Stomach (tissue), 9 donors: ENCODE results near the gene IQGAP2. TPM values are rescaled to one million over a fixed set of nuclear protein-coding genes. Genes with fewer than 3 reads are reported as not detected.

Source experiments
- DNase-seq, 2 donors: peaks; one replicate each; pipeline versions ENCODE4 v3.0.0 to v3.0.0-alpha.2; 2013 to 2019
- H3K27ac ChIP-seq, 5 donors: fragments of 200-600 bp in 4 of 5; sonication (generic) in 4 of 5; one replicate each; pipeline ENCODE4 v1.5.1; 2013 to 2019; ENCODE audit warnings: mild to moderate bottlenecking in 1 of 5, moderate library complexity in 1 of 5
- H3K27me3 ChIP-seq, 3 donors: fragments of 200-600 bp; sonication (generic); one replicate each; pipeline ENCODE4 v1.5.1; 2017 to 2019; ENCODE audit warnings: mixed run types in 1 of 3
- H3K36me3 ChIP-seq, 4 donors: fragments of 200-600 bp; sonication (generic); 1 replicate in 3 of 4; 2 replicates in 1 of 4; pipeline ENCODE4 v1.5.1; 2016 to 2019
- H3K4me1 ChIP-seq, 4 donors: fragments of 200-600 bp; sonication (generic); one replicate each; pipeline ENCODE4 v1.5.1; 2016 to 2019
- H3K4me3 ChIP-seq, 4 donors: fragments of 200-600 bp; sonication (generic) in 3 of 4; one replicate each; pipeline ENCODE4 v1.5.1; 2016 to 2019; ENCODE audit warnings: mild to moderate bottlenecking in 1 of 4
- H3K9me3 ChIP-seq, 4 donors: fragments of 200-600 bp; sonication (generic); one replicate each; pipeline ENCODE4 v1.5.1; 2016 to 2019
- CTCF ChIP-seq, 7 experiments: fragments of 450-650 bp in 4 of 7; fragments of 200-600 bp in 3 of 7; sonication (generic) in 3 of 7; IDR thresholded peaks; one replicate each; pipeline ENCODE4 v1.5.1; 2016 to 2019; ENCODE audit warnings: antibody characterized with exemption in 7 of 7, control low read depth in 2 of 7, mild to moderate bottlenecking in 1 of 7
- EP300 ChIP-seq: sonication (generic); formaldehyde crosslinking; IDR thresholded peaks from one replicate; pipeline ENCODE4 v1.6.1; 2017; ENCODE audit warnings: antibody characterized with exemption
- POLR2A ChIP-seq, 4 donors: fragments of 450-650 bp; IDR thresholded peaks; one replicate each; pipeline ENCODE4 v1.6.1; 2016; ENCODE audit warnings: antibody characterized with exemption in 4 of 4, control low read depth in 2 of 4, mild to moderate bottlenecking in 1 of 4, moderate library complexity in 1 of 4
- POLR2AphosphoS5 ChIP-seq, 3 donors: sonication (generic); formaldehyde crosslinking; IDR thresholded peaks; one replicate each; pipeline ENCODE4 v1.6.1; 2016; ENCODE audit warnings: antibody characterized with exemption in 3 of 3
- WGBS, 5 donors: extraction: QIAGEN DNeasy Blood & Tissue Kit in 3 of 5; methylation state at CpG; one replicate each; pipeline versions ENCODE4 v1.1.5 to v1.1.7; 2013 to 2018; 5-methylcytosine and 5-hydroxymethylcytosine counted together
- intact Hi-C: fragments of 100-400 bp; cut with DNase I; formaldehyde crosslinking; loops from one replicate; pipeline ENCODE4 v1.15.1; 2023; ENCODE audit warnings: low total_unique reads
- polyA plus RNA-seq, 3 donors: library from polyadenylated mRNA; stranded (reverse); fragments of 200-250 nt; gene quantifications; one replicate each; pipeline ENCODE4 v1.2.3, GENCODE V29; 2013
- total RNA-seq, 5 donors: library from RNA; depleted of rRNA; stranded (reverse); fragments of >200 nt; gene quantifications; one replicate each; pipeline versions ENCODE4 v1.1.0 to v1.2.3, GENCODE V29; 2014 to 2016
- donor health status: healthy with polysubstance abuse.
- donor health status: Bipolar disorder and iron deficiency.
- donor health status: healthy.

Gene IQGAP2
- total and polyA plus RNA-seq, 8 donors, result 11.5 to 122 (median 42.1) TPM

- Histone ChIP-seq H3K9me3 (no peaks in the 10 kb centered on the region), H3K27me3 (no peaks in the 10 kb centered on the region), H3K4me3 (no peak overlapping the region), H3K27ac (peak overlapping the region in 2 of 5 donors; percentile 16 to 41), H3K4me1 (peaks cover 0 to 20% (median 4%) of the 10 kb centered on the region in 4 donors), H3K36me3 (peaks cover 4 to 40% (median 14%) of the 10 kb centered on the region in 4 donors)
- WGBS, 5 donors, result 23 to 44% (median 35%) methylated on average over 6 of the region's 6 CpGs
- intact Hi-C loops, result no loop called here
- TF ChIP-seq CTCF (IDR thresholded peaks at IDR 0.05) (no peak), POLR2A (IDR thresholded peaks at IDR 0.05) (no peak), EP300 (no peak), POLR2AphosphoS5 (IDR thresholded peaks at IDR 0.05) (no peak)
- DNase-seq, result peak in 1 of 2 donors; percentile 30
Observed at GRCh38 chr5:76657683-76658311, 254.7 kb downstream of the IQGAP2 start.

GRCh38 chr5:76660360-76660759 lies 257.3 kb downstream of the IQGAP2 start:
- DNase-seq, result no peak
- Histone ChIP-seq H3K36me3 (peaks cover 5 to 39% (median 20%) of the 10 kb centered on the region in 4 donors), H3K4me3 (no peak overlapping the region), H3K9me3 (no peaks in the 10 kb centered on the region), H3K27ac (no peak overlapping the region), H3K4me1 (peaks cover 0 to 20% (median 4%) of the 10 kb centered on the region in 4 donors), H3K27me3 (no peaks in the 10 kb centered on the region)
- WGBS, 5 donors, result 19 to 49% (median 42%) methylated on average over 2 of the region's 2 CpGs
- TF ChIP-seq POLR2A (IDR thresholded peaks at IDR 0.05) (no peak), POLR2AphosphoS5 (IDR thresholded peaks at IDR 0.05) (no peak), EP300 (no peak), CTCF (IDR thresholded peaks at IDR 0.05) (no peak)
- intact Hi-C loops, result no loop called here

- Histone ChIP-seq H3K4me3 (no peak overlapping the region), H3K4me1 (peaks cover 0 to 13% (median 4%) of the 10 kb centered on the region in 4 donors), H3K9me3 (no peaks in the 10 kb centered on the region), H3K27ac (no peak overlapping the region), H3K27me3 (no peaks in the 10 kb centered on the region), H3K36me3 (peaks cover 5 to 58% (median 29%) of the 10 kb centered on the region in 4 donors)
- TF ChIP-seq CTCF (IDR thresholded peaks at IDR 0.05), result no peak
- TF ChIP-seq POLR2A (IDR thresholded peaks at IDR 0.05), result no peak
- no peak for TF ChIP-seq EP300
- no peak for TF ChIP-seq POLR2AphosphoS5 (IDR thresholded peaks at IDR 0.05)
- WGBS, 5 donors, result 82 to 91% (median 88%) methylated on average over 5 of the region's 5 CpGs
- intact Hi-C loops, result no loop called here
- no peak for DNase-seq
Observed at GRCh38 chr5:76662521-76662920, 259.4 kb downstream of the IQGAP2 start.

GRCh38 chr5:76663573-76663972 lies 260.5 kb downstream of the IQGAP2 start:
- Histone ChIP-seq H3K27ac (no peak overlapping the region), H3K4me1 (peaks cover 0 to 9% (median 4%) of the 10 kb centered on the region in 4 donors), H3K36me3 (peaks cover 2 to 52% (median 28%) of the 10 kb centered on the region in 4 donors), H3K27me3 (no peaks in the 10 kb centered on the region), H3K9me3 (no peaks in the 10 kb centered on the region), H3K4me3 (no peak overlapping the region)
- TF ChIP-seq EP300 (no peak), POLR2A (IDR thresholded peaks at IDR 0.05) (no peak), CTCF (IDR thresholded peaks at IDR 0.05) (no peak), POLR2AphosphoS5 (IDR thresholded peaks at IDR 0.05) (no peak)
- DNase-seq, result peak in 1 of 2 donors; percentile 11
- intact Hi-C loops, result no loop called here
- WGBS, 5 donors, result 64 to 86% (median 77%) methylated on average over 3 of the region's 3 CpGs
